Nephron (organoid): ENCODE measurements around the gene CCDC88C.
A peak's percentile ranks its signal among the peaks of the same experiment; 100 is the strongest.

ENCODE experiments used
- H3K27ac Mint-ChIP-seq, 3 experiments: 2 replicates each; pipeline ENCODE4 v1.8.0; 2020; ENCODE audit warnings: mixed read lengths in 3 of 3, mild to moderate bottlenecking in 2 of 3, moderate library complexity in 1 of 3
- H3K27me3 Mint-ChIP-seq: 2 replicates; pipeline ENCODE4 v1.8.0; 2021; ENCODE audit warnings: low read depth, mild to moderate bottlenecking, moderate library complexity, mixed read lengths
- H3K36me3 Mint-ChIP-seq: 2 replicates; pipeline ENCODE4 v1.8.0; 2020; ENCODE audit warnings: low read depth, mixed read lengths
- H3K4me1 Mint-ChIP-seq: 2 replicates; pipeline ENCODE4 v1.8.0; 2020; ENCODE audit warnings: mixed read lengths
- H3K4me3 Mint-ChIP-seq, 3 experiments: 2 replicates each; pipeline ENCODE4 v1.8.0; 2020; ENCODE audit warnings: mild to moderate bottlenecking in 3 of 3, mixed read lengths in 3 of 3, moderate library complexity in 2 of 3
- H3K9me3 Mint-ChIP-seq: 2 replicates; pipeline ENCODE4 v1.8.0; 2020; ENCODE audit warnings: mixed read lengths
- CTCF ChIP-seq, 3 experiments: fragments of 200-600 bp; sonication (generic); IDR thresholded peaks; one replicate each; pipeline ENCODE4 v1.5.0; 2021; ENCODE audit warnings: antibody characterized with exemption in 3 of 3; ENCODE audit not compliant: unreplicated experiment in 3 of 3

CCDC88C gene

GRCh38 chr14:91390165-91390778 is 27.3 kb downstream of the CCDC88C start:
- no peaks in the 10 kb centered on the region for H3K9me3 Mint-ChIP-seq
- peak overlapping the region in 2 of 3 experiments; percentile 43 to 61 for H3K27ac Mint-ChIP-seq
- peaks cover 42% of the 10 kb centered on the region for H3K4me1 Mint-ChIP-seq
- peaks cover 36% of the 10 kb centered on the region for H3K27me3 Mint-ChIP-seq
- H3K36me3 Mint-ChIP-seq = no peaks in the 10 kb centered on the region
- TF ChIP-seq CTCF (IDR thresholded peaks at IDR 0.05; ENCODE audit: unreplicated experiment in 3 of 3) = no peak
- H3K4me3 Mint-ChIP-seq = no peak overlapping the region

GRCh38 chr14:91389150-91389549 is 28.5 kb downstream of the CCDC88C start:
- Mint-ChIP-seq H3K36me3 (no peaks in the 10 kb centered on the region), H3K27ac (peak overlapping the region in 1 of 3 experiments; percentile 60), H3K4me1 (peaks cover 51% of the 10 kb centered on the region), H3K27me3 (peaks cover 27% of the 10 kb centered on the region), H3K4me3 (no peak overlapping the region), H3K9me3 (no peaks in the 10 kb centered on the region)
- TF ChIP-seq CTCF (IDR thresholded peaks at IDR 0.05; ENCODE audit: unreplicated experiment in 3 of 3) = no peak

GRCh38 chr14:91388551-91388975 is 29.1 kb downstream of the CCDC88C start:
- H3K27ac Mint-ChIP-seq = peak overlapping the region in 2 of 3 experiments; percentile 20 to 60
- peaks cover 55% of the 10 kb centered on the region for H3K4me1 Mint-ChIP-seq
- H3K4me3 Mint-ChIP-seq = no peak overlapping the region
- peaks cover 26% of the 10 kb centered on the region for H3K27me3 Mint-ChIP-seq
- no peaks in the 10 kb centered on the region for H3K36me3 Mint-ChIP-seq
- TF ChIP-seq CTCF (IDR thresholded peaks at IDR 0.05; ENCODE audit: unreplicated experiment in 3 of 3) = no peak
- H3K9me3 Mint-ChIP-seq = no peaks in the 10 kb centered on the region

- no peak overlapping the region for H3K4me3 Mint-ChIP-seq
- no peaks in the 10 kb centered on the region for H3K9me3 Mint-ChIP-seq
- H3K27me3 Mint-ChIP-seq = peaks cover 24% of the 10 kb centered on the region
- TF ChIP-seq CTCF (IDR thresholded peaks at IDR 0.05; ENCODE audit: unreplicated experiment in 3 of 3) = no peak
- no peaks in the 10 kb centered on the region for H3K36me3 Mint-ChIP-seq
- peak overlapping the region; percentile 72 to 94 (median 75) for H3K27ac Mint-ChIP-seq
- H3K4me1 Mint-ChIP-seq = peaks cover 61% of the 10 kb centered on the region
Observed at GRCh38 chr14:91387951-91388381, 29.7 kb downstream of the CCDC88C start.

GRCh38 chr14:91387169-91387835 is 30.3 kb downstream of the CCDC88C start:
- TF ChIP-seq CTCF (IDR thresholded peaks at IDR 0.05; ENCODE audit: unreplicated experiment in 3 of 3) = no peak
- Mint-ChIP-seq H3K36me3 (no peaks in the 10 kb centered on the region), H3K27me3 (peaks cover 22% of the 10 kb centered on the region), H3K4me3 (peak overlapping the region in 1 of 3 experiments; percentile 18), H3K27ac (peak overlapping the region; percentile 72 to 94 (median 75)), H3K9me3 (no peaks in the 10 kb centered on the region), H3K4me1 (peaks cover 63% of the 10 kb centered on the region)
